HG03175 (cell line): ENCODE results near the gene TPSB2.
"Not testable (repeated sequence)": the region's sequence is repeated elsewhere in the genome, so short reads cannot be mapped to it uniquely, and the experiment has no call there.

ENCODE experiments used
- ATAC-seq: cut with Tn5 transposase; IDR thresholded peaks from one replicate; pipeline ENCODE4 v1.9.1; 2021; ENCODE audit warnings: mild to moderate bottlenecking, moderate library complexity; ENCODE audit not compliant: unreplicated experiment

TPSB2 gene

DNA sequence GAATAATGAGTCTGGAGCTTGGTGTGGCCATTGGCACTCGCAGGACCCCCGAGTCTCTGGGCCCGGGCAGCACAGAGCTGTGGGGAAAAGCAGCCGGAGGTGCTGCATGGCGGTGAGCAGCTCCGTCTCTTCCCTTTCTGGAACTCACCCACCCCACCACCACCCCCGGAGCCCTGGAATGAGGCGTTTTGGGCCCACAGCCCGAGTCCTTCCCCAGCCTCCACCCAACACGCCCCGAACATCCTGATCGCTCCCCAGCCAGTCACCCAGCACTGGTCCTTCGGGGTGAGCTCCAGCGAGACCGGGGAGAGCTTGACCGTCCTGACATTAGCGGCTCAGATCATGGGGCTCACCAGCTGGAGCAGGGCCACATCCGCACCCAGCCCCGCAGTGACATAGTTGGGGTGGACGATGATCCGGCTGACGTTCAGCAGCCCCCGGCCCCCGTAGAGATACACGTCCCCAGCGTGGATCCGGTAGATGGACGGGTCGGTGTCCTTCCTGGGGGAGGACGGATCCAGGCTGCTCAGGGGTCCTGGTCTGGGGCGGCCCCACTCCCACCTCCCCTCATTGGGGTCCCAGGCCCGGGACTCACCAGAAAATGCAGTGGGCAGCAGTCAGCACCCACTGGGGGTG, 32.3 kb upstream of the TPSB2 start:
- no peak for ATAC-seq

DNA sequence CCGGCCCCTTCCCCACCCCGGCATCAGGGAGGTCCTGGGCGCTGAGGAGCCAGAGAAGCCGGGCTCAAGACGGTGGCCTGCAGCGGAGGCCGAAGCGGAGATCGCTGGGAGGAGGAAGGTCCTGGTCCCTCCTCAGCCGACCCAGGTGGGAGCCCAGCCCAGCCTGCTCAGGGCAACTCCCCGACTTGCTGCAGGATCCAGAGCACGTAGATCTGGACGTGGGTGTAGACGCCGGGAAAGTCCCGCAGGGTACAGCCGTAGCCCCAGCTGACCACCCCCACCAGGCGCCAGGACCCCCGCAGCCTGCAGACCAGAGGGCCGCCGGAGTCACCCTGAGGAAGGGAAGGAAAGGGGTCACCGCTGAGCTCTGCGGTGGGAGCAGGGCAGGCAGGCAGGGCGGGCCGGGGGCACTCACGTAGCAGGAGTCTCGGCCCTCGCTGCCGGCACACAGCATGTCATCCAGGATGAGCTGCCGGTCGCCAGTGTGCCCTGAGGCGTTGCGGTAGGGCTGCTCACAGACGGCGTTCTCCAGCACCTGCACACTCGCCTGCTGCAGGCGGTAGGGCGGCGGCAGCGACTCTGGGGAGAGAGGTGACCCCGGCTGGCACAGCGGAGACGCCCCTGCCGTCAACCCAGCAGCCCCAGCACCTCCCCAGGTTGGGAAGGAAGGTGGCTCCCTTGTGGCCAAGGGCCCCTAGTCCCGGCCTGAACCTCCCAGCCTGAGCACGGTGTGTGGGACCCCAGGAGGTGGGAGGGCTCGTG, 31.3 kb upstream of the TPSB2 start:
- no peak for ATAC-seq

DNA sequence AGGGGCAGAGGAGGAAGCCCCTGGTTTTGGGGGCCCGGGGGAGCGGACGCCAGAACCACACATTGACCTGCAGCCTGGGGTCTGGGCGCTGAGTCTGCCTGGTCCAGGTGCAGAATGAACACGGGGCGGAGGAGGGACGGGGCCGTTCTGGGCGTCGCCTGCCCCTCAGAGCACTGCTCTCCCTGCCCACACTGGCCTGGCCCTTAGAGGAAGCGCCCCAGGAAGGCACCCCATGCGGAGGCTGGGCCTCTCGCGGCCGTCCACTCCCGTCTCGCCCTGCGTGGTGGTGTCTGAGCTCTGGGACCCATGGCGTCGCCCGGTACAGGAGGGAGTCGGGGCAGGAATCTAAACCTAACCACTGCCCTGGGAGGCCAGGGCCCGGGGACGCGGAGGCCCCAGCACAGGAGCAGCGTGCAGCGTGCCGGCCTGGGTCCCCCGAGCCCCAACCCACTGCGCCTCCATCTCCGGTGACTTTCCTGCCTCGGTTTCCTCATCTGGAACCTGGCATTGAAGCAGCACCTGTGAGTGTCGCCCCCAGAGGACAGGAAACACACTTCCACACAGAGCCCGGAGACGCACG, 30.2 kb upstream of the TPSB2 start:
- no peak for ATAC-seq

DNA sequence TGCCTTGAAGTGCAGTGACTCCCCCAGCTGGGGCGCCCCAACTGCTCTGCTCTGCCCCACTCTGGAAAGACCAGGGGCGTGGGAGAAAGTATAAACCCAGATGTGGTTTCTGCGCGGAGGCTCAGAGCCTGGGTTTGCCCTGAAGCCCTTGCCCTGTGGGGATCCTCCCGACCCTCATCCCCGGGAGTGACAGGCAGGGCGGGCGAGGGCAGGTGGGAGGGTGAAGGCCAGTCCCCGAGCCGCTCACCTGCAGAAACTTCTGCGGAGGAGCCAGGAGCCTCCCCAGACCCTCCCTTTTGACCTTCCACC, 29.7 kb upstream of the TPSB2 start:
- no peak for ATAC-seq

DNA sequence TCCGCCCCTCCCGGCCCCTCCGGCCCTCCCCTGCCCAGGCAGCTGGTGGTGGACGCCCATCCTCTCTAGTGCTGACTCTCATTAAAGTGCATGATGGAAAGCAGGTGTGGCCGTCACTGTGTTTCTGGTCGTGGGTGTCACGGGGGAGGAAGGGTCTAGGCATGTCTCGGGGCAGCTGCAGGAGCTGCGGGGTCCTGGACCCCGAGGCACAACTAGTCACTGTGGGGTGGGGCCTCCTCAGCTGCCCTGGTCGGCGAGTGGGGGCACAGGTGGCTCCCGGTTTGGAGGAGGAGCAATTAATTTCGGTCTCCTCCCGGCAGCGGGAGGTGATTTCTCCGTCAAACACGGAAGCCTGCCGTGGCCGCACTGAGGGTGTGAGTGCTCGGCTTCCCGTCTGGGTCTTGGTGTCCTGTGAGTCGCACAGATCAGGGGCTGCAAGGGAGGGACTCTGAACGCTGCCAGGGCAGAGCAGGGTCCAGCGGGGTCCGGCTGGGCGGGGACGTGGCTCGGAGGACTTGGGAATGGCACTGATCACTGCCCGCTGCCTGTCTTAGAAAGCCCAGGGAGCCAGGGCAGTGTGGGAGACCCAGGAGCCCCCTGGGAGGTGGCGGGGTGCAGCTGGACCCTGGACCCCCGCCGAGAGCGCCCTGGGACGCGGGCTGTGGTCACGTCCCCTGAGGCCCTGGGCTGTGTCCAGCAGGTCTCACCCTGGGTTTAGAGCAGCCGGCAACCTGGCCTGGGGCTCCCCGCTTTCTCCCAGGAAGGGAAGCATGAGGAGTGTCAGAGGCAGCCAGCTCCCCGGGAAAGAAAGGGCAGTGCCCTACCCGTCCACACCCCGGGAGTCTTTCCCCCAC, 29.1 kb upstream of the TPSB2 start:
- no peak for ATAC-seq

DNA sequence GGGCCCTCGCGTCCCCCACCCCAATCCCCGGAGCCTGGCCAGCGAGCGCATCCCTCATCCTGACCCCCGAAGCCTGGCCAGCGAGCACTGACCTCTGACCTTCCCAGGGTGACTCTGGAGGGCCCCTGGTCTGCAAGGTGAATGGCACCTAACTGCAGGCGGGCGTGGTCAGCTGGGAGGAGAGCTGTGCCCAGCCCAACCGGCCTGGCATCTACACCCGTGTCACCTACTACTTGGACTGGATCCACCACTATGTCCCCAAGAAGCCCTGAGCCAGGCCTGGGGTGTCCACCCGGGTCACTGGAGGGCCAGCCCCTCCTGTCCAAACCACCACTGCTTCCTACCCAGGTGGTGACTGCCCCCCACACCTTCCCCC, 28.2 kb upstream of the TPSB2 start:
- no peak for ATAC-seq

DNA sequence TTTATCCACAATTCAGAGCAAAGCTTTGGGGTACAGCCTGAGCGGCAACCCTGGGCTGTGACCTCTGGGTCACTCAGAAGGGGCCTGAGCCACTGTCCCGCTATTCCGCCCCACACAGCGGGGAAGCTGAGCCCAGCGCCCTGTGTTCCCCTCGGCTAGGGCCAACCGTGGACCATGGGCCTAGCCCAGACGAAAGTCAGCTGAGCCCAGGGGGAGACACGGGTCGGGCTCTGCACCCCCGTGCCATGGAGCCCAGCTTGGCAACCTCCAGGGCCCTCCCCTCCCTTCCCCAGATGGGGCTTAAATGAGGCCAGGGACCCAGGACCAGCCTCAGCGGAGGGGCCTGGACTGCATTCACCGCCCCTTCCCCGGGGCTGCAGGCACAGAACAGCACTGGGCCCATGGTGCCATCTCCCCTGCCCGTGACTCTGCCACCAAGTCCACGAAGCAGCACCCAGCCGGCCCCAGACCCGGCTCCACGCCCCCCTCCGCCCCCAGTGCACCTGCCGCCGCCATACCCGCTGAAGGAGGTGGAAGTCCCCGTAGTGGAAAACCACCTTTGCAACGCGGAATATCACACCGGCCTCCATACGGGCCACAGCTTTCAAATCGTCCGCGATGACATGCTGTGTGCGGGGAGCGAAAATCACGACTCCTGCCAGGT, 27.7 kb upstream of the TPSB2 start:
- ATAC-seq = no peak

DNA sequence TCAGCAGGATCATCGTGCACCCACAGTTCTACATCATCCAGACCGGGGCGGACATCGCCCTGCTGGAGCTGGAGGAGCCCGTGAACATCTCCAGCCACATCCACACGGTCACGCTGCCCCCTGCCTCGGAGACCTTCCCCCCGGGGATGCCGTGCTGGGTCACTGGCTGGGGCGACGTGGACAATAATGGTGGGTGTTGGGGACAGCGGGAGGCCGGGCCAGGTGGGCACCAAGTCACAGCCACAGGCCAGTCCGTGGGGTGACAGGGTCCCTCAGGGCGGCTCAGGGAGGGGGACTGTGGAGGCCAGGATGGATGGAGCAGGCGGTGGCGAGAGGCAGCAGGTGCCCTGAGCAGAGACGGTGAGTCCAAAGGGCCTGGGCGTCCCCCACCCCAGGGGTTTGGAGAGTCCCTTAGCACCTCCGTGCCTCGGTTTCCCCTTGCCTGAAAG, 26.9 kb upstream of the TPSB2 start:
- no peak for ATAC-seq

DNA sequence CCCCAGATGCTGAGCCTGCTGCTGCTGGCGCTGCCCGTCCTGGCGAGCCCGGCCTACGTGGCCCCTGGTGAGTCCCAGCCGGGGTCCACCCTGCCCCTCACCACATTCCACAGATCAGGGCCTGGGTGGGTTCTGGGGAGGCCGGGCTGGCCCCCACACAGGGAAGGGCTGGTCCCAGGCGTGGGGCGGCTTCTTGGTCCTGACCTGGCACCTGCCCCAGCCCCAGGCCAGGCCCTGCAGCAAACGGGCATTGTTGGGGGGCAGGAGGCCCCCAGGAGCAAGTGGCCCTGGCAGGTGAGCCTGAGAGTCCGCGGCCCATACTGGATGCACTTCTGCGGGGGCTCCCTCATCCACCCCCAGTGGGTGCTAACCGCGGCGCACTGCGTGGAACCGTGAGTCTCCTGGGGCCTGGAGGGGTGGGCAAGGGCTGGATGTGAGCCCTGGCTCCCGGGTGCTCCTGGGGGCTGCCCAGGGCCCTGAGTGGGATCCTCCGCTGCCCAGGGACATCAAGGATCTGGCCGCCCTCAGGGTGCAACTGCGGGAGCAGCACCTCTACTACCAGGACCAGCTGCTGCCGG, 26.4 kb upstream of the TPSB2 start:
- ATAC-seq = not testable (repeated sequence)

DNA sequence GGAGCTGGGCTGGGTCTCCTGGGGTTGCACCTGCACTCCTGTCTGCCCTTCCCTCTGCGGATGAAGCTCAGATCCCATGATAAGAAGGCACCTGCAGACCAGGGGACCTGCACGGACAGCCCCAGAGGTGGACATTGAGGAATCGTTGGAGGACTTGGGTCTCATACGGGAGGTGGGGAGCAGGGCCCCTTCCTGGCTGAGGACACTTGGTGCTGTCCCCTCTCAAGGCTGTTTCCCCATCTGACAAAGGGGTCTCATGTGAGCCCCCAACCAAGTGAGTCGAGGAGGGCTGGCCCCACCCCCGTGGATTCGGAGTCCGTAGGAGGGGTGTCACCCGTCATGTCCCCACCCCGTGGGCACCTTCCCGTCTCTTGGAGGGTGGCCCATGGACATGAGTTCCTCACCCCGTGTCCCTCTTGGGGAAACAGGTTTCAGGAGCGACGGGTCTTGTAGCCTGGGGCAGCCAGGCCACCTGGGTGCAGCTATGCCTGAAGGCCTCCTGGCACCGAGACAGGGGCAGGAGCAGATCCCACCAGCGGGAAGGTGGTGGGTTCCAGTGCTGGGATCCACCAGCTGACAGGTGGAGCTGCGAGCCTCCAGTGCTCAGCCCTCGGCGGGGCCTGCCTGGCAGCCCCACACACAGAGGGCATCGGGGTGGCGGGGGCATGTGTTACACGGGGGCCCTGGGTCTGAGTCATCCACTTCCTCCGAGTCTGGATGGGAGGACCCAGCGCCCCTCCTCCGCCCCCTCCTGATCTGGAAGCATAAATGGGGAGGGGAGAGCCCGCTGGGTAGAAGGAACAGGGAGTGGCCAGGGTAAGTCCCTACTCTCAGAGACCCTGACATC, 25.5 kb upstream of the TPSB2 start, which contains the start of gene TPSD1:
TSS of gene TPSD1 (plus strand) at position 794 of the 847 bp plus-strand sequence. CDS start 212 bp downstream, outside the sequence.
- not testable (repeated sequence) for ATAC-seq

DNA sequence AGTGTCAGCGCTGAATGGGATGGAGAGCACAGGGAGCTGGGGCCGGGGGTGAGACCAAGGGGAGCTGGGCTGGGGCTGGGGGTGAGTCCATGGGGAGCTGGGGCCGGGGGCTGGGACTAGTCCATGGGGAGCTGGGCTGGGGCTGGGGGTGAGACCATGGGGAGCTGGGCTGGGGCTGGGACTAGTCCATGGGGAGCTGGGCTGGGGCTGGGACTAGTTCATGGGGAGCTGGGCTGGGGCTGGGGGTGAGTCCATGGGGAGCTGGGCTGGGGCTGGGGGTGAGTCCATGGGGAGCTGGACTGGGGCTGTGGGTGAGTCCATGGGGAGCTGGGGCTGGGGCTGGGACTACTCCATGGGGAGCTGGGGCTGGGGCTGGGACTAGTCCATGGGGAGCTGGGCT, 24.8 kb upstream of the TPSB2 start:
- ATAC-seq = not testable (repeated sequence)

DNA sequence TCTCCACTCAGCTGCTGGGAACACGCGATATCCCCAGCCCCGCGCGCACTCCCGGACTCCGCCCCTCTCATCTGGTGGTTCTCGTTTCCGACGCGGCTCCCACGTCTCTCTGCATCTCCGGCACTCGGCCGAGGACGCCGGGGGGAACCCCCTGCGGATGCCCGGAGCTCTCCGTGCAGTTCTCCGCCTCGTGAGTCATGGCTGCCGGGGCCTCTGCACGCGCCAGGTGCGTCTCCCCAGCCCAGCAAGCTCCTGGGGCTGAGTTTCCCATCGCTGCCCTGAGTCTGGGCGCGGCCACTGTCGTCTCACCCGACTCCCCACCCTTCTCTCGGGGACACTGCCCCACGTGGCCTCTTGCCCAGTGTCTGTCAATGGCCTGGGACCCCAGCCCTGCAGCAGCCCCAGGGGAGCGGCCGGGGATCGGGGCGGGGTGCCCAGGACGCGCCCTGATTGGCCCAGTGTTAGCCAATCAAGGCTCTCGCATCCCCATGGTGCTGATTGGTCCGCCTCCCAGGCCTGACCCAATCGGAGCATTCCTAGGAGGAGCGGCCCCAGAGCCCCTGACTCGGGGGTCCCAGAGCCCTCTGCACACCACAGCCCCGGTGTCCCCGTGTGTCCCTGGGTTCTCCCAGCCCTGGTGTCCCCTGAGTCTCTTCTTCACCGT, 23.8 kb upstream of the TPSB2 start:
- ATAC-seq = not testable (repeated sequence)

DNA sequence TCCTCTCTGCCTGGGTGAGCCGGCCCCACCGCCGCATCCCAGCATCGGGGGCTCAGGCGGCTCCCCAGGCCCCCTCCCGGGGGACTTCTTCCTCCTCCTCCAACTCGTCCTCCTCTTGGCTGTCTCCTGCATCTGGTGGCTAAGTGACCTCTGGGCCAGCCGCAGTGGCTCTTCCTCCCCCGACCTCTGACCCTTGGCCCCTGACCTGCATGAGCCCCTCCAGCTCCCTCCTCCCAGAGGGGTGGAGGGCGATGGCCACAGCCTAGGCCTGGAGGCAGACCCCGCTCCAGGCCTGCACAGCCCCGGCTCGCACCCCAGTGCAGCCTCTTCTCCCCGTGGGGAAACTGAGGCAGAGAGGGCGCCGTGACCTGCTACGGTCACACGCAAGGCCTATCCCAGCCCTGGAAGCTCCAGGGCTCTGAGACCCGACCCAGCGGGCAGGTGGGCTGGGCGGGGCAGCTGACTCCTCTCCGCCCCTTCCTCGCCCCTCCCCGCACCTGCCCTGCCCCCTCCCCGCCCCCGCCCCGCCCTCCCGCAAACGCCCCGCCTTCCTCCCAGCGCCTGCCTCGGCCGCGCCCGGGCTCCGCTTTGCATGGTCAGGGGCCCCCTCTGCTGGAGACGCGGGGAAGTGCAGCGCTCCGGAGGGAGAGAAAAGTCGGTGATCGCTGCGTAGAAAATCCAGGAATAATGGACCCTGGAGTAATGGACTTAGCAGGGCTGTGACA, 19.2 kb upstream of the TPSB2 start:
- ATAC-seq = not testable (repeated sequence)

DNA sequence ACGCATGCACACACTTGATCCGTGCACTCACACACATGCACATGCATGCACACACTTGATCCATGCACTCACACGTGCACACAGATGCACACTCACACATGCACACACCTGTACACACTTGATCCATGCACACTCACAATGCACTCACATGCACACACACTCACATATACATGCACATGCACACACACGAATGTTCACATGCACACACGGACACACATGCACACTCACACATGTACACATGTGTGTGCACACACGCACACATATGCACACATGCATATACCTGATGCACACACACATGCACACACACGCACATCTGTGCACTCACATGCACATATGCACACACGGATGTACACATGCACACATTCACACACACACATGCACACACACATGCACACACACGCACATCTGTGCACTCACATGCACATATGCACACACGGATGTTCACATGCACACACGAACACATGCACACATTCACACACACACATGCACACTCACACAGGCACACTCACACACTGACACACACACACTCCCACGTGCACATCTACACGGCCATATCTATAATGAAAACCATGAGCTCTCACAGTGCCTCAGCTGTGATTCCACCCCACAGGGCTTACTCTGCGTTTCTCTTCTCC, 18.0 kb upstream of the TPSB2 start:
- not testable (repeated sequence) for ATAC-seq

DNA sequence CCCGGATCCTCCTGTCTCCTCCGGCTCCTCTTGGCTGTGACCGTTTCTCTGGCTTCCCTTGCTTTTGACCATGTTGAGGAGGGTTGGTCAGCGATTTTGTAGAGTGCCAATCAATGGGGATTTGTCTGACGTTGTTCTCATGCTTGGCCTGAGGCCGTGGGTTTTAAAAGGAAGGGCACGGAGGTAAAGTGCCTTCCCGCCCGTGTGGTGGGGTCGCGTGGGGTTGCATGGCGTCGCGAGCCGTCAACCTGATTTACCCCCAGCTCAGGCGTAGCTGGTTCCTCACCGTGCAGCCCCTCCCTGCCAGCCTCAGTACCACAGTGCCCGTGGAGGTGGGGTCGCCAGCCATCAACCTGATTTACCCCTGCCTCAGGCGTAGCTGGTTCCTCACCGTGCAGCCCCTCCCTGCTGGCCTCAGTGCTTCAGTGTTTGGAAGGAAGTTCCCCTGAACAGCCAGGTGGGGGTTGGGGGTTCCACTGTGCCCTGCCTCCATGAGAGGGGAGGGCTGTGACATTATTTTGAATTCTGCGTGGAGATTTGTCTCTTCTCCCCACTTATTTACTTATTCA, 15.6 kb upstream of the TPSB2 start:
- no peak for ATAC-seq

DNA sequence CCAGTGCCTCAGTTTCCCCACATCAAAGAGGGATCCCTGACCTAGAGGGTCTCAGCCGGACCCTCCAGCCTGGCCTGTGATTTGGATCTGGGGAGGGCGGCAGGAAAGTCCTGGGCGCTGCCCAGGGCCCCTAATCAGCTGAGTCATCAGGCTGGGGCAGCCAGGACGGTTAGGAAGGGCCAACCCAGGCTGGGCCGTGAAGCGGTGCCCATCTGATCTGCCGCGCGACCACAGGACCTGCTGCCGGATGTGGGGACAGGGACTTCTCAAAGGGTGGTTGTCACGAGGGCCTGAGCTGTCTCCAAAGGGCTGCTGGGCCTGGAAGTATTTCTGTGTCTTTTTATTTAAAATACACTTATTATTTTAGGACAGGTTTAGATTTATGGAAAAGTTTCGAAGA, 14.9 kb upstream of the TPSB2 start:
- no peak for ATAC-seq
